NCI-H446 treated with DMSO at 0.1 percent for 48 hours (cell line): ENCODE data around the gene SIK3.
"Not testable (repeated sequence)": the region's sequence is repeated elsewhere in the genome, so short reads cannot be mapped to it uniquely, and the experiment has no call there.

Experiments
- DNase-seq: peaks from one replicate; lab custom pipeline; 2025; lab: John Stamatoyannopoulos, UW

The SIK3 gene

GRCh38 chr11:117045956-117046355 lies 52.3 kb downstream of the SIK3 start:
- no peak for DNase-seq

DNA sequence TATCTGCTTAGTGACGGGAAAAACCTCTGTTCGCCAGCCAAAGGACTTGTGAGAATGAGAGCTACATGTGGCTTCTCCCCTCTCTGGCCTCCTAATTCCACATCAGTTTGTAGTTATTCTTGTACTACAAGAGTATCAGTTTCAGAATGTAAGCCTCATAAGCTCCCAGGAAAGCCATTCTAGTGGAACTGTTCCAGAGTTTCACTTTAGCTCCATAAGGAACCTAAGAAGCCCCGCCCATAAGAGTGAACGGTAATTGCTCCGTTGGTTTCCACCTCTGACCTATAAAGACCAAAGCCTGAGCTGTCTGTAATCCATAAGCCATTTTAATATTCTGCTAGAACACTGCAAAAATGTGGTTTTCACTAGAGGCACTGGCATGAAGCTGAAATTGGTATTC lies 53.0 kb downstream of the SIK3 start:
- no peak for DNase-seq

DNA sequence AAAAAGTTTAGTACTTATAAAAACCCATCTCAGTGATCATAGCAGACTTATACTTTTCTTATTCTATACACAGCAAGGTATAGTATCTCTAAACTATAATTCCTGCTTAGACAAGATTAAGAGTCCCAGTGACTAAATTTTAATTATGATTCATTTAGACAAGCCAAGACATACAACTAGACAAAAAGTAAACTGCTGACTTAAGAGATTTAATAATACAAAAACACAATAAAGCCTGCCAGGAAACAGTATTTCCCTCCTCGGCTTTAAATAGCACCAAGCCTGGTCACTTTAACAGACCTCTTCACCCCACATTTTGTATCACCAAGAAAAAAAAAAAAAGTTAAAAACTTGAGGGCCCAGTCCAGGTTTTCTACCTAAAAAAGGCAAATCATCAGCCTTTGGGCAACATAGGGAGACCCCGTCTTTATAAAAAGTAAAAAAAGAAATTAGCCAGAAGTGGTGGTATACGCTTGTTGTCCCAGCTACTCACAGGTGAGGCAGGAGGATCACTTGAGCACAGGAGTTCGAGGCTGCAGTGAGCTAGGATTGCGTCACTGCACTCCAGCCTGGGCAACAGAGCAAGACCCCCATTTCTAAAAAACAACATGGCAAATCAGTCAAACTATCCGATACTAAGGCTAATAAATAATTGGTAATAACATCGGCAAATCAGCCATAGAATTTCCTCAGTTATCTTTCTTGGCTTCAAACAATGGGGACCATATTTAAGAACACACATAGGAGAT lies 53.8 kb downstream of the SIK3 start:
- DNase-seq, result no peak

DNA sequence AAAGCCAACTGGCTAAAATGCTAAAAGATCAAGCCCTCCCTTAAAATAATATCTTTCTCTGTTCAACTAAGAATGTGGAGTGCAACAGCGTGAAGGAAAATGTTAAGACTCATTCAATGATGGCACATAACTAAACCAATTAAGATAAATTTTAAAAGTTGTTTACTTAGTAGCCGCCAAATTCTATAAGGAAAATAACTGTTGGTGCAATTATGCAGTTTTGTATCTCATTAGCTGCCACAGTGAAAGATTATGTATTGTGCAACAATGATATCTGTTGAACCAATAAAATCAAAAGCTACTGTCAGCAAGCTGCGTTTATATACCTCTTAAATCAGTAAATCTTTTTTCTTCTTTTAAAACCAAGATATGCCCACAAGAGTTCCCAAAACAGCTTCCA lies 55.5 kb downstream of the SIK3 start:
- DNase-seq, result no peak

DNA sequence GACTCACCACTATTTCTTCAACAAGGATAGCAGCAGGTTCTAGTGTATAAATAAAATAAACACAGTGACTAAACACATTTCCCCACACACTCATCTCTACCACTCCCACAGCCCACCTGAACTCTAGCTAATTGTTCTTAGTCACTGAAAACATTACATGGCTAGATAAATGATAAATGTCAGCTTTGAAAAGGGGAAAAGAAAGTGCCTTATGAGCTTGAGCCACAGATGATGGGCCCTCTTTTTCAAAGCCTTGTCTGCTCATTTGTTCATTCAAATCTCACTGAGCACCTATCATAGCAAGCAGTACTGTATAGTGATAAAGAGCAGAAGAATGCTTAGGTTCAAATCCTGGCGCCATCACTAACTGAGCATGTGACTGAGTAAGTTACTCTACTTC lies 58.3 kb downstream of the SIK3 start:
- DNase-seq, result no peak

- DNase-seq, result no peak
Observed at GRCh38 chr11:117039270-117039669, 59.0 kb downstream of the SIK3 start.

DNA sequence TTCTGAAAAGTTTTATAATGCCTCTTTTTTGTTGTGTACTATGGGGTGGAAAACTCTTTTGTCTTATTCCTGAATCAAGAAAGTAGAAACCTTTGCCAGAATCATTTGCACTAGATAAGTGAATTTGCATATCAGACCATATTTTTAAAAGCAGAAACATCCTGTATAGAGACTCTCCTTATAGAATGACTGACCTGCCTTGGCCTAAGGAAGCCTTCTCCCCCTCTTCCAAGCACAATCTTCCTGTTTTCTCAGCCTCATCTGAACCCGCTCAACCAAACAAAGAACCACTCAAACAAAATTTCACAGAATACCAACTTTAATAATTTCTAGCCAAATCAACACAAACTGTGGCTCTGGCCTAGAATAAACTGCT lies 60.3 kb downstream of the SIK3 start:
- no peak for DNase-seq

DNA sequence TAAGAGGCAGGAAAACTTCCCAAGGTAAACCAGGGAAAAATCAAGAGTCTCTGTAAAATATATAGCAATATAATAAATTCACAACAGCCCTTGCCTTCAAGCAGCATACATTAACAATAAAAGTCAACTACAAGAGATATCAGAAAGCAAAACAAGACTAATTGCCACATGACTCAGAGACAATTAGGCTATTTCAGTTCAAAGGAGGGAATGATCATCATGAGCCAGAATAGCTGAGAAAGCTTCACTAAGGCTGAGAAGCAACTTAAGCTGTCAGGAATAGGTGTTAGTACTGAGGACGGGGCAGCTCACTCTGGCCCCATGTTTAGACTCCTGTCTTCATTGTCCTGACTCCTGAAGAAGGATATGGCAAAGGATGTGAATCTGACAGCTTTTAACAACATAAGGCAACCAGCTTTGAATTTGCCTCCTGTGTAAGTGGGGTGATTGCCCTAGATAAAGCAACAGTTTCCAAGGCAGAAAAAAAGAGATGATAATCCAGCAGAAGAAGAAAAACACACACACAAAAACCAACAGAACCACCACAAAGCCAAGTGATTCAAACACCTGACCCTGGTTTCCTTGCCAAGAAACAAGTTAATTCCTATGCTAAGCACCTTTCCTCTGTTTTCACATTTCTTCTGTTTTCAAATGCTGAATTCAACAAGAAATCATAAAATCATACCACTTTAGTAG lies 60.8 kb downstream of the SIK3 start:
- DNase-seq, result no peak

- no peak for DNase-seq
Observed at GRCh38 chr11:117034901-117035300, 63.3 kb downstream of the SIK3 start.

GRCh38 chr11:117026593-117027330 lies 71.5 kb downstream of the SIK3 start:
- DNase-seq, result no peak

DNA sequence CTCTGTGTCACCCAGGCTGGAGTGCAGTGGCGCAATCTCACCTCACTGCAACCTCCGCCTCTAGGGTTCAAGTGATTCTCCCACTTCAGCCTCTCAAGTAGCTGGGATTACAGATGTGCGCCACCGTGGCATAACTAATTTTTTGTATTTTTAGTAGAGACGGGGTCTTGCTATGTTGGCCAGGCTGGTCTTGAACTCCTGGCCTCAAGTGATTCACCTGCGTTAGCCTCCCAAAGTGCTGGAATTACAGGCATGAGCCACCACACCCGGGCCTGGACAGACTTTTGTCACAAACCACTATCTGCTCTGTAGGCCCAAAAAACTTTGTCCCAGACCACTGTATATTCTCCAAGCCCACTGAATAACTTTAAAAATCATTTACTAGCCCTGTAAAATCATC lies 74.5 kb downstream of the SIK3 start:
- not testable (repeated sequence) for DNase-seq

DNA sequence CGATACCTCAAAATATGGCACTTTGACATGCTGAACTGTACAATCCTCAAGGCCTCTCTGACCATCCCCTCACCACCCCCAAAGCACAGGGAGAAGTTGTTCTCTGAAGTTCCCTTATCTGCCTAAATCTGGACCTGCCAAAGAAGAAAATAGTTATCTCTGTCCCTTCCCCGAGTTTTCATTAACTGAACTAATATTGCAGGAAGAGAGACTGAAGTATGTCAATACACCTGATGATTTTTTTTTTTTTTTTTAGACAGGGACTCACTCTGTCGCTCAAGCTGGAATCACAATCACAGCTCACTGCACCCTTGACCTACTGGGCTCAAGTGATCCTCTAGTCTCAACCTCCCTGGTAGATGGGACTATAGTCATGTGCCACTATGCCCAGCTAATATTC lies 75.0 kb downstream of the SIK3 start:
- no peak for DNase-seq

DNA sequence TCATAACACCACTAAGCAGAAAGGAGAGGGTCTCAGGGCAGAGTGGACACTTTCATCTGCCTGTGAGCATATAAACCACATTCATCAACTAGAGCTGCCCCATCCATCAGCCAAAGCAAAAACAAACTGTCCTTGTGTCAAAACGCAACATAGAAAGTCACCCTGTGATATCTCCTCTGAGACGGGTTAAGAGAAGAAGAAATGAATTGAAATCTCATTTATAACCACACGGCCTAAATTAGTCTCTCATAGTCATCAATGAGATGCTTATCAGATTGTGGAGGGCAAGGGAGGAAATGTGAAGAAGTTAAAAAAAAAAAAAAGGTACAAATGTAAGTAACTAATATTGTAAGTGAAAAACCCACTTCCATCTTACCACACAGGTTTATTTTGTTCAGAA lies 75.7 kb downstream of the SIK3 start:
- no peak for DNase-seq

DNA sequence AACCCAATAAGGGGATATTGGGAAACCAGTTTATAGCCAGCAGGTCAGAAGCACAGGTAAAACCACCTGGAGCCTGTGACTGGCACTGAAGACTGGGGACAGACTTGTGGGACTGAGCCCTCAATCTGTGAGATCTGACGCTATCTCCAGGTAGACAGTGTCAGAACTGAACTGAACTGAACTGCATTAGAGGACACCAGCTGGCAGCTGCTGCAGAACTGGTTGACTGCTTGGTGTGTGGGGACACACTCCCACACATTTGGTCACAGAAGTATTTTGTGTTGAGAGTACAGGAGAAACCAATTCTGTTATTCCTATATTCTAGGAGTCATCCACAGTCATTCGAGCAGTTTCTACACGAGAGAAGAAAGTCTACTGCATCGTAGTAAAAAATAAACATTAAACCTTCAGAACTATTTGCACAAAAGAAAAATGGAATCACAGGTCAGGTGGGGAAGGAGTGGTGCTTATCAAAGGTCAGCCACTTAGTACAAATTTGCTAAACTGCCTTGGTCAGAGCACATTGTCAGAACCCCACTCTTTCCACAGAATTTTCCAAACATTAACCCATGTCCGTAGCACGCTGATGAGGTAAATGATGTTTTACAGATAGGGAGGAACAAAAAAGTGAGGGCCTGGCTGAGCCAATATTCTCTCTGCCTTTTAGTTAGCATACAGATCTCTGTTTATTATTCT lies 77.2 kb downstream of the SIK3 start:
- DNase-seq, result no peak

GRCh38 chr11:117020287-117020686 lies 77.9 kb downstream of the SIK3 start:
- no peak for DNase-seq

GRCh38 chr11:117019871-117020270 lies 78.4 kb downstream of the SIK3 start:
- no peak for DNase-seq

DNA sequence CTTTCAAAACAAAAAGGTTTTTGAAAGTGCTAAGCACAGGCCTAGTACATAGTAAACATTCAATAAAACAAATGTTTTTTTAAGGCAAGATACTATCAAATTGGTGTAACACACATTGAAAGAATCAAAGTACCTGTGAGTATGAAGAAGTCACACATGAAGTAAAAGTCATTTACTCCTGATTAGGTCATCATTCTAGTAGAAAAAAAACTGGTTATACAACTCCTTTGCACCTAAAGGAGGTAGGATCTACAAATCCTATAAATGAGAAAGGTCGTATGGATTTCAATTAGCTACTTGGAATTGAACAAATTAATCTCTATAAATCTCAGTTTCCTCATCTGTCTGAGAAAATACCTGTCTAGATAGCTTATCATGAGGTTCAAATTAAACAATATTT lies 80.8 kb downstream of the SIK3 start:
- no peak for DNase-seq

DNA sequence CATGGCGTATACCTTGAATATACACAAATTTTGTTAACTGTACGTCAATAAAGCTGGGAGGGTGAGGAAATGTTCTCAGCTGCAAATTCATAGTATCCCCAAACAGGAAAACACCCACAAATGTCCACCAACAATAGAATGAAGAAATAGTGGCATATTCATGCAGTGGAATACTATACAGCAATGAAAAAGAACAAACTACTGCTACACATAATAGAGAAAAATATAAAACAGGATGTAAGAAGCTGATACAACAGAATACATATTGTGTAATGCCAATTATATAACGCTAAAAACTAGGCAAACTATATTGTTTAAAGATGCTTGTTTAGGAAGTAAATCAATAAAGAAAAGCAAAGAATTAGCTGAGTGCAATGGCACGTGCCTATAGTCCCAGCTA lies 81.5 kb downstream of the SIK3 start:
- no peak for DNase-seq

DNA sequence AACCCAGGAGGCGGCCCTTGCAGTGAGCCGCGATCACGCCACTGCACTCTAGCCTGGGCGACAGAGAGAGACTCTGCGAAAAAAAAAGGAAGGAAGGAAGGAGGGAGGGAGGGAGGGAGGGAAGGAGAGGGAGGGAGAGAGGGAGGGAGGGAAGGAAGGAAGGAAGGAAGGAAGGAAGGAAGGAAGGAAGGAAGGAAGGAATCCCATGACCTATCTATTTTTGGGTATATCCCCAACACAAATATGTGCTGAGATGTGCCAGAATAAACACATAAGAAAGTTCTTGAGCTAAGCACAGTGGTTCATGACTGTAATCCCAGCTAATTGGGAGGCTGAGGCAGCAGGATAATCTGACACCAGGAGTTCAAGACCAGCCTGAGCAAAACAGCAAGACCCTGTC lies 82.0 kb downstream of the SIK3 start:
- DNase-seq, result no peak

DNA sequence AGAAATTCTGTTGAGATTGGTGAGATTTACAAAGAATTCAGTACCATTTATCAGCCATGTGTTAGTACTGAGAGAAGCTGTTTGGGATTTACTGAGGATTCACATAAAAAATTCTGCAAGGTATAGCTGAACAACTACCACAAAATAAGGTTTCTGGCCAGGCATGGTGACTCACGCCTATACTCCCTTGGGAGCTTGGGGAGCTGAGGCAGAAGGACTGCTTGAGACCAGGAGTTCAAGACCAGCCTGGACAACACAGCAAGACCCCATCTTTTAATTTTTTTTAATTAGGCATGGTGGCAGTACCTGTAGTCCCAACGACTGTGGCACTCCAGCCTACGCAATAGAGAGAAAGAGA lies 86.7 kb downstream of the SIK3 start:
- DNase-seq, result no peak

- no peak for DNase-seq
Observed at GRCh38 chr11:117010808-117011540, 87.3 kb downstream of the SIK3 start.
